Stimulated activated CD4-positive, alpha-beta T cell treated with anti-CD3 and anti-CD28 coated beads, Interleukin-15, amount 100 ng/mL, for 48 hours (primary cell): Measurements from ENCODE around the gene ACKR1.

ENCODE experiments used
- DNase-seq, 2 donors: peaks; one replicate each; pipeline ENCODE4 v3.0.0-alpha.2; 2020; ENCODE audit warnings: low read depth in 2 of 2

The ACKR1 gene

GRCh38 chr1:159222075-159222865, 17.6 kb downstream of the ACKR1 start:
- no peak for DNase-seq

DNA sequence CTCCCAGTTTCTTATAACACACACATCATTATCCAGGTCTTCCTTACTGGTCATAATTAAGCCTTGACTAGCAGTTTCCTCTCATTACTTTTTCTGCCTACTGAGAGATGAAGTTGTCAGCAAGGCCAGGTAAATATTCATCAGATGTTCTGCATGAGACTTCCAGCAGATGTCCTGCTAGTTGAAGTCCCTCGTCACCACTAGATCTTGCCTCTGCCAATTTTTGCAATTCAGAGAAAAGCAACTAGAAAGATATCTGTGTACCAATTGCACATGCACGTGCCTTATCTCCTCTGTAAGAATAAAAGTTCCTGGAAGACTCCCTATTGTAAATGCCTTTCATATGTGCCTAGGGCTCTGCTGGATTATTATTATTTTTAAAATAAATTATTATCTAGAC, 18.3 kb downstream of the ACKR1 start:
- no peak for DNase-seq

GRCh38 chr1:159228554-159228953, 23.9 kb downstream of the ACKR1 start:
- DNase-seq: no peak

DNA sequence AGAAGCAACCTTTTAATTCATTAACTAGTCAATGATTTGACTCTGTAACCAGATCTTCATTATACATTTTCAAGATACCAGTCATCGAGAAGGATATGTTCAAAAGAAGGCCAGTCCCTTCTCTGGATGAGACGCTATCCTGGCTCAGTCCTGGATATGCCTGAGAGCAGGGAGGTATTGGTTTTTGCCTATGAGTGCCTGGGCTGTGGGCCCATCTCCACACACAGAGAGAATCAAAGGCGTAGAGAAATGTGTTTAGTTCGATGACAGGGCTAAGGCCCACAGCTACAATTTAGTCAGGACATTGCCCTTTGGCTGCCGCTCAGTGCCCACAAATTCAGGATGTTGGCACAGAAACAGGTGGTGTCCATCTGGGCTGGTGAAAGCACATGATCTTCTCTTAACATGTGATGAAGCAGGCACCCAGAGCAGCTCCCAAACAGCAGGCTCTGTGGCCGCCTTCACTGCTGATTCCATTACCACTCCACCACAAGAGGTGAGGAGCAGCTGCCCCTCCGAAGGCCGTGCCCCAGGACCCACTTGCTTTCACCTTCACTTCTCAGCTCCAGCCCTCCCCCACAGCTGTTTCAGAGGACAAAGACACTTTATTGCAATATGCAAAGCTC, 24.7 kb downstream of the ACKR1 start:
- no peak for DNase-seq

DNA sequence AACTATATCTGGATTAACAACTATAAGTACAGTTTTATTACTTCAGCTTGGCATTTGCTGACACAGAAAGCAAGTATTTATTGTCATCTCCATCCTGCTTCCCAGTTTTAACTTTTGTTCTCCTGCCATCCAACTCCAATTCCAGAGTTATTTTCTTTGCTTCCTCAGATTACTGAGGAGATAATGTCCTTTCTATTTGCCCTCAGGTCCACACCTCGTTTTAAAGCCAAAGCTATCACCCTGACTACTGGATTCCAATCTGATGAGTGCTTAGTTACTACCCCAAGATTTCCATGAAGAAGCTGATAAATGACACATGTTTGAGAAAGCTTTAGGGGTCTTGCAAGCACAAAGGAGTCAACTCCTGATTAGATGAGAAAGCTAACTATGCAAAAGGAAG, 25.2 kb downstream of the ACKR1 start:
- no peak for DNase-seq

- DNase-seq: no peak
Observed at GRCh38 chr1:159239551-159240220, 35.0 kb downstream of the ACKR1 start.

DNA sequence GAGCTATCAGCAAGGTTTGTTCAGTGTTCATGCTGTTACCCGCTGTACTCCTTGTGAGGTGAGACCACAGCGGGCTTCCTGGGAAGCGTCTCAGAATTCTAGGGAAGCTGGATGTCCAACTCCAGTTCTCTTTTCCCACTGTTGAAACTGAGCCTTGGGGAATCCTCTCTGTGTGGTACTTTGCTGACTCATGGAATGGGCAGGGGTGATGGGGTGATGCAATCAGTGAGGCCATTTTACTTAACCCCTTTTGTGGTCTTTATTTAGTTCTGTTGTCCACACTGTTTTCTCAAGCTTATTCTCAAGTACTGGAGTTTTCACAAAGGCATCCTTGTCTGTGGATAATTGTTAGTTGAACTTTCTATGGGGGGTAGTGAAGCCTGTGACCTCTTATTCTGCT, 42.6 kb downstream of the ACKR1 start:
- no peak for DNase-seq

DNA sequence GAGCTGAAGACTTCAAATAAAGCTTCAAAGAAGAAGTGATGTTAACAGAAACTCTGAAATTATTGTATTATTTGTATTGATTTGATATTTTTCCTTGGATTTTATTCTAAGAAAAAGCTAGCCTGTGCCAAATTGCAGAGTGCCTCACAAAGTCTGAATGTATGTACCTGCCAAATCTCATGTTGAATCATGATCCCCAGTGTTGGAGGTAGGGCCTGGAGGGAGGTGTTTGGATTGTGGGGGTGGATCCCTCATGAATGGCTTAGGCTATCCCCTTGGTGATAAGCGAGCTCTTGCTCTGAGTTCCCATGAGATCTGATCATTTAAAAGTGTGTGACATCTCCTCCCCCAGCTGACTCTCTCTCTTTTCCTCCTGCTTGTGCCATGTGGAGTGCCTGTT, 43.6 kb downstream of the ACKR1 start:
- no peak for DNase-seq

- no peak for DNase-seq
Observed at GRCh38 chr1:159250638-159251216, 46.1 kb downstream of the ACKR1 start.
